LNCAP (cell line): ENCODE data around the gene CMTM8.

Experiments used
- TF ChIP-seq, protein P1 (sequence below): fragments of 450-650 bp; IDR thresholded peaks from 2 replicates; pipeline ENCODE4 v1.5.1; 2017; ENCODE audit warnings: mild to moderate bottlenecking

Gene CMTM8

GRCh38 chr3:32200490-32200889, 38.0 kb upstream of the CMTM8 start:
- TF ChIP-seq, protein P1, sequence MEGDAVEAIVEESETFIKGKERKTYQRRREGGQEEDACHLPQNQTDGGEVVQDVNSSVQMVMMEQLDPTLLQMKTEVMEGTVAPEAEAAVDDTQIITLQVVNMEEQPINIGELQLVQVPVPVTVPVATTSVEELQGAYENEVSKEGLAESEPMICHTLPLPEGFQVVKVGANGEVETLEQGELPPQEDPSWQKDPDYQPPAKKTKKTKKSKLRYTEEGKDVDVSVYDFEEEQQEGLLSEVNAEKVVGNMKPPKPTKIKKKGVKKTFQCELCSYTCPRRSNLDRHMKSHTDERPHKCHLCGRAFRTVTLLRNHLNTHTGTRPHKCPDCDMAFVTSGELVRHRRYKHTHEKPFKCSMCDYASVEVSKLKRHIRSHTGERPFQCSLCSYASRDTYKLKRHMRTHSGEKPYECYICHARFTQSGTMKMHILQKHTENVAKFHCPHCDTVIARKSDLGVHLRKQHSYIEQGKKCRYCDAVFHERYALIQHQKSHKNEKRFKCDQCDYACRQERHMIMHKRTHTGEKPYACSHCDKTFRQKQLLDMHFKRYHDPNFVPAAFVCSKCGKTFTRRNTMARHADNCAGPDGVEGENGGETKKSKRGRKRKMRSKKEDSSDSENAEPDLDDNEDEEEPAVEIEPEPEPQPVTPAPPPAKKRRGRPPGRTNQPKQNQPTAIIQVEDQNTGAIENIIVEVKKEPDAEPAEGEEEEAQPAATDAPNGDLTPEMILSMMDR, result no peak

DNA sequence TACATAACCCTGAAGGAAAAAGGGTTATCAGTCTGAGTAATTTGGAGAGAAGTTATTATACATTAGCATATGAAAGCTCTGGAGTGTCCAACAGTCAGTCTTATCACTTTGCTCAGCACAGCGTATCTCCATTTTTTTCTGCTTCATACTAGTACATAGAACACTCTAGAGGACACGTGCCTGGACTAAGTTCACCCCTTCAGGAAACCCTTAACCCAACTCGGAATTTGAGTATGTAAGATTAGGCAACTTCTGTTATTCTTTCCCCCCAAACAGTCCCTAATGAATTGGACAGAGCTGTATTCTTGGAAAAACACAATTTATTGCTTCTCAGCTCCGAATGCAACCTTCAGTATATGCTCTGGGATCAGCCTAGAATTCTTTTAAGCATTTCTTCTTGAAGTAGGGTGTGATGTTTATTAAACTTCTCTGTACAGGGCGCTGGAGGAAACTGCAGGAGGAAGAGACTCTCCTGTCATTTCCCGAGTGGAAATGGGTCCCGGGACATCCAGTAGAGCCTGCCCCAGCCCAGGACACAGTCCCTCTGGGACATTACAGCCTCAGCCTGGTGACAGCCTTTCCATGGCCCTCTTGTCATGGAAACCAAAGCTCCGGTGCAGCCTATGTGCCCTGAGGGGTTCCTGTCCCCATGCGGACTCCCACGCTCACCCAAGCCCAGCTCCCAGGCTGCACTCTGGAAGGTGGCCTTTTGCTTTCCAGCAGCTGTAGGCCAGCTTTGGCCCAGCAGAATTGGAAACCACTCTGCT, 37.3 kb upstream of the CMTM8 start:
- TF ChIP-seq, protein P1, result no peak

- TF ChIP-seq, protein P1, result no peak
Measured at GRCh38 chr3:32202496-32202895, 36.0 kb upstream of the CMTM8 start.

DNA sequence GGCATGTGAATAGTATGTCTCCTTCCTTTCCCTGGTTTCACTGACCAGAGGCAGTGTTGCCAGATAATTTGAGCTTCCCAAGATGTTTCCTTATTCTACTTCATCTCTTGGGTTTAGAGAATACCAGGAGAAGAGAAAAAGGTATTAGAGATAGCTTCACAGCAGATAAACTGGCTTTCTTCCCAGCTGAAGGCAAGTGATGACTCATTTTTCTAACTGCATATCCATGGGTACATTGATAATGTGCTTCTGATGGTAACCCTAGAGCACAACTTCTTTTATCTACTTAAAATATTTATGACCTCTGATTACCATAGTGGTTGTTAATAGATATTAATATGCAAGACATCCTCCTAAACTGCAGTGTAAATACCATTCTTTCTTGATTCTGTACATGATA, 34.6 kb upstream of the CMTM8 start:
- TF ChIP-seq, protein P1, result no peak

GRCh38 chr3:32208447-32208846, 30.0 kb upstream of the CMTM8 start:
- TF ChIP-seq, protein P1, result no peak

GRCh38 chr3:32215185-32215584, 23.3 kb upstream of the CMTM8 start:
- TF ChIP-seq, protein P1, result no peak

DNA sequence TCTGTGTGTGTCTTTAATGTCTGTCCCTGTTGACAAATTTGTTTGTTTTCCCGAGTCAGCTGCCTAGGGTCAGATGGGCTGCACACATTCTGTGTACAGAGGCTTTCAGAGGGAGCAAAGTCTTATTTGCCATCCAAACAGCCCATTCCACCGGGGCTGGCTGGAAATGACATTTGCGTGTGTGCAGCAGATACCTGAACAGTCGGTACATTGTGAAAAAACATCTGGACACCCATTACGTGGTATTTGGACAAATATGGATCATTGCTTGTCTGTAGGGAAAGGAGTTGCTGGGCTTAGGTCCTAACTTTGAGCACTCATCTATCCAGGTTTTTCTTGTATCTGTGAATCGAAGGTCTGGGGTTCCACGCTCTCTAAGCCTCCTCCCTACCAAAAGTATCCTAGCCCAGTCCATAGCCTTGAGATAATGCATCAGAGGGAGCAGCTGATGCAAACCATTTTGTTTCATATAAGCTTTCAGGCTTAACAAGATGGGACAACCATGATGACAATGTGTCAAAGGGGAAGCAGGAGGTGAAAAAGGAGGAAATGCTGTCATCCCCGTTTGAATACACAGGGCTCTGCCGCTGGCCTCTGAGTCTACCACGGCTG, 22.2 kb upstream of the CMTM8 start:
- TF ChIP-seq, protein P1, result no peak
